Stimulated activated CD4-positive, alpha-beta T cell treated with anti-CD3 and anti-CD28 coated beads, Interleukin-1b, Interleukin-23, amount 100 ng/mL, for 1 hour (primary cell): Measurements from ENCODE around the gene FAM114A1.
"Not testable (repeated sequence)": the region's sequence is repeated elsewhere in the genome, so short reads cannot be mapped to it uniquely, and the experiment has no call there.

Experiments used
- DNase-seq, 2 donors: peaks; one replicate each; pipeline ENCODE4 v3.0.0-alpha.2; 2020; ENCODE audit warnings: low read depth in 2 of 2

The FAM114A1 gene

GRCh38 chr4:38935391-38936073 is 67.9 kb downstream of the FAM114A1 start:
- DNase-seq: no peak

GRCh38 chr4:38939165-38939564 is 71.6 kb downstream of the FAM114A1 start:
- no peak for DNase-seq

- DNase-seq: no peak
Observed at GRCh38 chr4:38940476-38940875, 72.9 kb downstream of the FAM114A1 start.

GRCh38 chr4:38941906-38942305 is 74.3 kb downstream of the FAM114A1 start:
- not testable (repeated sequence) for DNase-seq

GRCh38 chr4:38943343-38943742 is 75.7 kb downstream of the FAM114A1 start:
- no peak for DNase-seq

- DNase-seq: no peak
Observed at GRCh38 chr4:38944440-38944839, 76.8 kb downstream of the FAM114A1 start.

GRCh38 chr4:38946919-38947318 is 79.3 kb downstream of the FAM114A1 start:
- no peak for DNase-seq

- DNase-seq: no peak
Observed at GRCh38 chr4:38948551-38948950, 80.9 kb downstream of the FAM114A1 start.

- DNase-seq: no peak
Observed at GRCh38 chr4:38949411-38950051, 81.9 kb downstream of the FAM114A1 start.

GRCh38 chr4:38950159-38950558 is 82.6 kb downstream of the FAM114A1 start:
- no peak for DNase-seq

- DNase-seq: no peak
Observed at GRCh38 chr4:38950734-38951133, 83.1 kb downstream of the FAM114A1 start.

GRCh38 chr4:38951598-38951997 is 84.0 kb downstream of the FAM114A1 start:
- no peak for DNase-seq

GRCh38 chr4:38952017-38952416 is 84.4 kb downstream of the FAM114A1 start:
- DNase-seq: no peak

GRCh38 chr4:38954727-38955126 is 87.1 kb downstream of the FAM114A1 start:
- no peak for DNase-seq

- DNase-seq: no peak
Observed at GRCh38 chr4:38955957-38956356, 88.4 kb downstream of the FAM114A1 start.

- no peak for DNase-seq
Observed at GRCh38 chr4:38957261-38957815, 89.7 kb downstream of the FAM114A1 start.

- DNase-seq: no peak
Observed at GRCh38 chr4:38957893-38958292, 90.3 kb downstream of the FAM114A1 start.

GRCh38 chr4:38958453-38959190 is 91.0 kb downstream of the FAM114A1 start:
- DNase-seq: no peak

- not testable (repeated sequence) for DNase-seq
Observed at GRCh38 chr4:38959248-38959647, 91.6 kb downstream of the FAM114A1 start.

GRCh38 chr4:38964942-38965775 is 97.6 kb downstream of the FAM114A1 start:
- no peak for DNase-seq

- DNase-seq: no peak
Observed at GRCh38 chr4:38965866-38966265, 98.3 kb downstream of the FAM114A1 start.
